Left lung (tissue), 14 donors: ENCODE measurements around the gene RFPL3. TPM values are rescaled to one million over a fixed set of nuclear protein-coding genes. Genes with fewer than 3 reads are reported as not detected.
A peak's percentile ranks its signal among the peaks of the same experiment; 100 is the strongest.
"Not testable (repeated sequence)": the region's sequence is repeated elsewhere in the genome, so short reads cannot be mapped to it uniquely, and the experiment has no call there.

Experiments used
- ATAC-seq: fragments of 200-7000 bp; cut with Tn5 transposase; one replicate; pipeline ENCODE4 v1.9.1; 2020; ENCODE audit warnings: moderate library complexity
- DNase-seq, 4 donors: peaks; one replicate each; pipeline ENCODE4 v3.0.0-alpha.2; 2013 to 2020
- H3K27ac ChIP-seq, 2 donors: fragments of 200-600 bp; sonication (generic) in 1 of 2; one replicate each; pipeline versions ENCODE4 v1.5.0 to v1.8.0; 2020 to 2021
- H3K27me3 ChIP-seq, 2 donors: fragments of 200-600 bp; sonication (generic) in 1 of 2; one replicate each; pipeline versions ENCODE4 v1.5.0 to v1.8.0; 2020 to 2021
- H3K36me3 ChIP-seq, 2 donors: fragments of 200-600 bp; sonication (generic) in 1 of 2; one replicate each; pipeline versions ENCODE4 v1.5.0 to v1.8.0; 2020 to 2021
- H3K4me1 ChIP-seq, 2 donors: fragments of 200-600 bp; one replicate each; pipeline ENCODE4 v1.8.0; 2021
- H3K4me3 ChIP-seq, 2 donors: fragments of 200-600 bp; sonication (generic) in 1 of 2; one replicate each; pipeline versions ENCODE4 v1.5.0 to v1.8.0; 2020 to 2021; ENCODE audit warnings: mild to moderate bottlenecking in 1 of 2
- H3K9me3 ChIP-seq, 2 donors: fragments of 200-600 bp; sonication (generic) in 1 of 2; one replicate each; pipeline versions ENCODE4 v1.5.0 to v1.8.0; 2020 to 2021
- CTCF ChIP-seq, 2 donors: fragments of 200-600 bp; sonication (generic) in 1 of 2; IDR thresholded peaks; one replicate each; pipeline versions ENCODE4 v1.5.0 to v1.8.0; 2021; ENCODE audit warnings: antibody characterized with exemption in 2 of 2
- intact Hi-C, 2 donors: fragments of 100-400 bp; cut with DNase I; formaldehyde crosslinking; loops; one replicate each; pipeline versions ENCODE4 v1.11.2 to v1.14.2; 2022
- long read RNA-seq, 12 donors: library from polyadenylated mRNA in 2 of 12; unstranded in 2 of 12; transcript quantifications; one replicate each; pipeline ENCODE4 v2.0.0 and lab custom pipeline, GENCODE V29; 2019 to 2026
- polyA plus RNA-seq, 6 donors: library from polyadenylated mRNA; unstranded; fragments of 120-200 nt; gene quantifications; one replicate each; pipeline ENCODE4 v1.2.1, GENCODE V29; 2013; ENCODE audit not compliant: insufficient read length in 6 of 6
- total RNA-seq, 2 donors: library from RNA; stranded (reverse); fragmentation: NEBNext Ultra II Directional; extraction: Animal tissue kit (Norgen Biotek cat#: 25700); gene quantifications; one replicate each; pipeline ENCODE4 v1.2.1, GENCODE V29; 2021
- donor health status: DM: no; HTN: yes; CAD: no.
- donor health status: DM: no; HTN: no; CAD: no.

RFPL3 gene
- total RNA-seq (not detected), polyA plus RNA-seq (under 1 TPM in 1 of 6 donors, not detected in 5; 0.24 TPM)
- long read RNA-seq, donor 1, result 0 reads
- long read RNA-seq, donor 2, result 0 reads
- long read RNA-seq, donor 3, result 0 reads
- long read RNA-seq, donor 4, result 0 reads
- long read RNA-seq, donor 5, result 0 reads
- long read RNA-seq, donor 6, result 0 reads
- long read RNA-seq, donor 7, result 0 reads
- long read RNA-seq, donor 8, result 0 reads
- long read RNA-seq, donor 9, result 0 reads
- long read RNA-seq, donor 10, result 0 reads
- long read RNA-seq, donor 11, result 0 reads
- long read RNA-seq, donor 12, result 0 reads

GRCh38 chr22:32357567-32357966 is at the start of gene RFPL3:
TSS of gene RFPL3 (plus strand) at chr22:32357867. CDS start at chr22:32358072, 205 bp downstream.
- H3K36me3 ChIP-seq, ATAC-seq, H3K27ac ChIP-seq, H3K4me3 ChIP-seq, H3K4me1 ChIP-seq, H3K27me3 ChIP-seq, DNase-seq, H3K9me3 ChIP-seq, intact Hi-C loops: not testable (repeated sequence)

- peaks cover under 1 to 15% of the 10 kb centered on the region in 2 donors for H3K27me3 ChIP-seq
- H3K27ac ChIP-seq, result no peak overlapping the region
- ATAC-seq, result no peak
- H3K4me3 ChIP-seq, result no peak overlapping the region
- intact Hi-C loops, result no loop called here
- no peaks in the 10 kb centered on the region for H3K36me3 ChIP-seq
- H3K9me3 ChIP-seq, result no peaks in the 10 kb centered on the region
- no peak for TF ChIP-seq CTCF (IDR thresholded peaks at IDR 0.05)
- H3K4me1 ChIP-seq, result no peaks in the 10 kb centered on the region
- DNase-seq, result peak in 1 of 4 donors; percentile 51
These were observed 49.5 kb upstream of the RFPL3 start for GRCh38 chr22:32308191-32308590.

- Histone ChIP-seq H3K27ac (no peak overlapping the region), H3K27me3 (peaks cover 0 to 12% of the 10 kb centered on the region in 2 donors), H3K4me3 (no peak overlapping the region), H3K9me3 (no peaks in the 10 kb centered on the region), H3K36me3 (no peaks in the 10 kb centered on the region), H3K4me1 (no peaks in the 10 kb centered on the region)
- intact Hi-C loops, result no loop called here
- ATAC-seq, result no peak
- no peak for DNase-seq
- TF ChIP-seq CTCF (IDR thresholded peaks at IDR 0.05), result no peak
These were observed 48.7 kb upstream of the RFPL3 start for GRCh38 chr22:32308934-32309333.

GRCh38 chr22:32309585-32310251 is 47.9 kb upstream of the RFPL3 start:
- peaks cover 0 to 11% of the 10 kb centered on the region in 2 donors for H3K27me3 ChIP-seq
- H3K4me1 ChIP-seq, result no peaks in the 10 kb centered on the region
- intact Hi-C loops, result no loop called here
- ATAC-seq (no peak), DNase-seq (no peak)
- H3K9me3 ChIP-seq, result no peaks in the 10 kb centered on the region
- H3K36me3 ChIP-seq, result no peaks in the 10 kb centered on the region
- TF ChIP-seq CTCF (IDR thresholded peaks at IDR 0.05), result no peak
- no peak overlapping the region for H3K4me3 ChIP-seq
- no peak overlapping the region for H3K27ac ChIP-seq

- no peaks in the 10 kb centered on the region for H3K4me1 ChIP-seq
- no peak overlapping the region for H3K27ac ChIP-seq
- peaks cover 0 to 11% of the 10 kb centered on the region in 2 donors for H3K27me3 ChIP-seq
- no peak for DNase-seq
- no peaks in the 10 kb centered on the region for H3K36me3 ChIP-seq
- no peak for TF ChIP-seq CTCF (IDR thresholded peaks at IDR 0.05)
- no peaks in the 10 kb centered on the region for H3K9me3 ChIP-seq
- intact Hi-C loops, result no loop called here
- no peak overlapping the region for H3K4me3 ChIP-seq
- ATAC-seq, result no peak
These were observed 46.9 kb upstream of the RFPL3 start for GRCh38 chr22:32310777-32311176.
